ENCODE data around the gene MPO. TPM values are rescaled to one million over a fixed set of nuclear protein-coding genes. Genes with fewer than 3 reads are reported as not detected.

MPO gene
- total and polyA plus RNA-seq, 2 donors (not counting 1 experiment from before 2014, with no cell fraction given), result 0.01 TPM; not detected in 1

DNA sequence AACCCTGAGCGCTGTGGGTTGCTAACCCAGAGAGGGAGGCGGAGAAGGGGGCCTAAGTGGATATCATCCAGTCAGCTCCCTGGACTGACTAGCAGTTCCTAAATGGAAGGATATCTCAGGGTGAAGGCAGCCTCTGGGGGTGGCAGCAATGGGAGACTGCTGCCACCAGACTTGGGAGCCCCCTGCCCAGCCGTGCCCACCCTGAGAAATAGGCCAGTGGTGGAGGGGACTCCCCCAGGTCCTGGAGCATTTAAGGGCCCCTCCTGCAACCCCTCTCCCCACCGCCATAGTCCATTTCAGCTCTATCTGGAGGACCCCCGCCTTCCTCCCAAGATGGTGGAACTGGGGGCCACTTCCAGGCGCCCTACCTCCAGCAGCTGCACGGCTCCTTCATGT is 39.4 kb upstream of the MPO start:
- no peaks in the 10 kb centered on the region for H4K20me1 ChIP-seq (ENCODE audit: control insufficient read depth, extremely low read depth, insufficient read depth, low read length)
- no peak for DNase-seq (ENCODE audit: low read depth in 2 of 2)
- peaks cover 8% of the 10 kb centered on the region for H3K27me3 ChIP-seq (ENCODE audit: control insufficient read depth, insufficient read depth, low read length)
- H3K4me2 ChIP-seq (ENCODE audit: extremely low read depth, insufficient read depth, low read length), result no peak overlapping the region
- H3K9ac ChIP-seq (ENCODE audit: insufficient read depth, low read length), result no peak overlapping the region
- no peaks in the 10 kb centered on the region for H3K9me3 ChIP-seq (ENCODE audit: control insufficient read depth, insufficient read depth, low read depth, low read length)
- no peaks in the 10 kb centered on the region for H3K36me3 ChIP-seq (ENCODE audit: control insufficient read depth, insufficient read depth, low read length)
- H3K27ac ChIP-seq (ENCODE audit: insufficient read depth, low read length), result no peak overlapping the region
- no peak overlapping the region for H2AFZ ChIP-seq (ENCODE audit: low read length)
- no peak overlapping the region for H3K4me3 ChIP-seq (replicated peaks in 1 of 4; ENCODE audit: control extremely low read depth in 1 of 4, insufficient read depth in 1 of 4, low read depth in 3 of 4, low read length in 4 of 4)
- no peak for TF ChIP-seq EZH2 (IDR thresholded peaks at IDR 0.05; ENCODE audit: low read length, missing control alignments)
- TF ChIP-seq, protein P1, sequence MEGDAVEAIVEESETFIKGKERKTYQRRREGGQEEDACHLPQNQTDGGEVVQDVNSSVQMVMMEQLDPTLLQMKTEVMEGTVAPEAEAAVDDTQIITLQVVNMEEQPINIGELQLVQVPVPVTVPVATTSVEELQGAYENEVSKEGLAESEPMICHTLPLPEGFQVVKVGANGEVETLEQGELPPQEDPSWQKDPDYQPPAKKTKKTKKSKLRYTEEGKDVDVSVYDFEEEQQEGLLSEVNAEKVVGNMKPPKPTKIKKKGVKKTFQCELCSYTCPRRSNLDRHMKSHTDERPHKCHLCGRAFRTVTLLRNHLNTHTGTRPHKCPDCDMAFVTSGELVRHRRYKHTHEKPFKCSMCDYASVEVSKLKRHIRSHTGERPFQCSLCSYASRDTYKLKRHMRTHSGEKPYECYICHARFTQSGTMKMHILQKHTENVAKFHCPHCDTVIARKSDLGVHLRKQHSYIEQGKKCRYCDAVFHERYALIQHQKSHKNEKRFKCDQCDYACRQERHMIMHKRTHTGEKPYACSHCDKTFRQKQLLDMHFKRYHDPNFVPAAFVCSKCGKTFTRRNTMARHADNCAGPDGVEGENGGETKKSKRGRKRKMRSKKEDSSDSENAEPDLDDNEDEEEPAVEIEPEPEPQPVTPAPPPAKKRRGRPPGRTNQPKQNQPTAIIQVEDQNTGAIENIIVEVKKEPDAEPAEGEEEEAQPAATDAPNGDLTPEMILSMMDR (conservative IDR thresholded peaks at IDR 0.05 in 1 of 2, IDR thresholded peaks at IDR 0.05 in 1 of 2; ENCODE audit: low read depth in 1 of 2, low read length in 2 of 2), result no peak
- H3K79me2 ChIP-seq (ENCODE audit: control insufficient read depth, insufficient read depth, low read length), result no peaks in the 10 kb centered on the region
- H3K4me1 ChIP-seq (ENCODE audit: control insufficient read depth, extremely low read depth, insufficient read depth, low read length), result no peaks in the 10 kb centered on the region

DNA sequence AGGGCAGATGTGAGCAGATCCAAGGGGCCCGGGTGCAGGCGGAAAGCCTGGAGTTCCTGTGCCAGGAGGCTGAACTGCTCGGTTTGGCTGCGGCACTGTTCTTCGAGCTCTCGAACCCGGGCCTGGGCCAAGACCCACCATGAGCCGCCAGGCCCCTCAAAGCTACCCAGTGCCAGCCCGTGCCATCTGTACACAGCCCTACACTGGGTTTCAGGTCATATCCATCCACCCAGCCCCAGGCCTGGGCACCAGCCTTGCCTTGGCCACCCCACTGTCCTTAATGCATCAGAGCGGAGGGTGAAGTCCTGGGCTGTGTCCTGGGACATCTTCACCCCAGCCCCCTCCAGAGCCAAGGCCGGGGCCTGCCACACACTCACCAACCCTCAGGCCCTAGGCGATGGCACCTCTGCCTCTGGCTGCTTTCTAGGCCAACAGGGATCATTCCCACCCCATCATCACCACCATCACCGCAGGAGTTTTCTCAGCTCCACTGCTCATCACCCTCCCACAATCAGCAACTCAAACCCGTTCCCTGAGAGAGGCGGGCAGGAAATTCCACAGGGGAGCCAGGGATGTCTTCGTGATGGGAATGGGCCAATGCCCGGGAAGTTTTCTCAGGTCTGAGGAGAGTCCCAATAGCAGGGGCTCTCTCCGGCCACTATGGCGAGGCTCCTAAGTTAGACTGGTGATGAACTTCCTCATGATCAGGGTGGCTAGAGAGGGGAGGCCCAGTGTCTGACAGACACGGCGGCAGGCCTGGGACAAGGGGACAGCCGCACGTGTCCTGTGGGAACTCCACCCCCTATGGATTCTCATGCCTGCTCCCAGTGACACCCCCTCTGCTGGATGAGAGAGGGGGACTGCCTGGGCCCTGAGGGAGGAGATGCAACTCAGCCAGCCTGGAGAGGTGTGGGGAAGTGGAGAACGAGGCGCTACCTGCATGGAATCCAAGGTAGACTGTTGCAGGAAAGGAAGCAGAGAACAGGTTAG is 38.7 kb upstream of the MPO start:
- no peak for DNase-seq (ENCODE audit: low read depth in 2 of 2)
- Histone ChIP-seq H3K4me2 (ENCODE audit: extremely low read depth, insufficient read depth, low read length) (no peak overlapping the region), H3K4me3 (replicated peaks in 1 of 4; ENCODE audit: control extremely low read depth in 1 of 4, insufficient read depth in 1 of 4, low read depth in 3 of 4, low read length in 4 of 4) (no peak overlapping the region), H4K20me1 (ENCODE audit: control insufficient read depth, extremely low read depth, insufficient read depth, low read length) (no peaks in the 10 kb centered on the region), H3K9me3 (ENCODE audit: control insufficient read depth, insufficient read depth, low read depth, low read length) (no peaks in the 10 kb centered on the region), H3K27ac (ENCODE audit: insufficient read depth, low read length) (no peak overlapping the region), H3K79me2 (ENCODE audit: control insufficient read depth, insufficient read depth, low read length) (no peaks in the 10 kb centered on the region), H3K4me1 (ENCODE audit: control insufficient read depth, extremely low read depth, insufficient read depth, low read length) (no peaks in the 10 kb centered on the region), H3K36me3 (ENCODE audit: control insufficient read depth, insufficient read depth, low read length) (no peaks in the 10 kb centered on the region), H2AFZ (ENCODE audit: low read length) (no peak overlapping the region), H3K27me3 (ENCODE audit: control insufficient read depth, insufficient read depth, low read length) (peaks cover 4% of the 10 kb centered on the region), H3K9ac (ENCODE audit: insufficient read depth, low read length) (no peak overlapping the region)
- TF ChIP-seq EZH2 (IDR thresholded peaks at IDR 0.05; ENCODE audit: low read length, missing control alignments), result no peak
- TF ChIP-seq, protein P1 (conservative IDR thresholded peaks at IDR 0.05 in 1 of 2, IDR thresholded peaks at IDR 0.05 in 1 of 2; ENCODE audit: low read depth in 1 of 2, low read length in 2 of 2), result no peak

DNA sequence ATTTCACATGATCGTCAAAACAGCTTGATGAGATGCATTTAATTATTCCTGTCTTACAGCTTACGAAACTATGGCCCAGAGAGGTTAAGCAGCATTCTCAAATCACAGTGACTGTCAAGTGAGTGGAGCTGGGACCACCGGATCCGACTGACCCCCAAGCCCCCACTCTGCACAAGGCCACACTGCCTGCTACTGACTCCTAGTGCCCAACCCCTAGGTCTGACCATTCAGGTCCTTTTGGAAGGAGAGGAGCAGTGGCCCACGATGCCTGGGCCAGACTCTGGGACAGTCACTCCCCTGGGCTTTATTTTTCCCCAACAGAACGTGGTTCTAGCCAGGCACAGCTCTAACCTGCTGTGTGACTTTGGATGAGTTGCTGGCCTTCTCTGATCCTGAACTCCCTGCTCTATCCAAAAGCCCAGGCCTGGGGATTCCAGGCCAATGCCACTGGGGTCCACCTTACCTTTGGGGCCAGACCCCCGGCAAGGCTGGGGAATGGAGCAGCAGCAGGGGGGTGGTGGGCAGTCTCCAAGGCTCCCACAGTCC is 38.0 kb upstream of the MPO start:
- Histone ChIP-seq H3K4me2 (ENCODE audit: extremely low read depth, insufficient read depth, low read length) (no peak overlapping the region), H3K27me3 (ENCODE audit: control insufficient read depth, insufficient read depth, low read length) (no peaks in the 10 kb centered on the region), H3K4me1 (ENCODE audit: control insufficient read depth, extremely low read depth, insufficient read depth, low read length) (no peaks in the 10 kb centered on the region), H3K79me2 (ENCODE audit: control insufficient read depth, insufficient read depth, low read length) (no peaks in the 10 kb centered on the region), H4K20me1 (ENCODE audit: control insufficient read depth, extremely low read depth, insufficient read depth, low read length) (no peaks in the 10 kb centered on the region), H2AFZ (ENCODE audit: low read length) (no peak overlapping the region), H3K9ac (ENCODE audit: insufficient read depth, low read length) (no peak overlapping the region), H3K4me3 (replicated peaks in 1 of 4; ENCODE audit: control extremely low read depth in 1 of 4, insufficient read depth in 1 of 4, low read depth in 3 of 4, low read length in 4 of 4) (no peak overlapping the region), H3K36me3 (ENCODE audit: control insufficient read depth, insufficient read depth, low read length) (no peaks in the 10 kb centered on the region), H3K9me3 (ENCODE audit: control insufficient read depth, insufficient read depth, low read depth, low read length) (no peaks in the 10 kb centered on the region), H3K27ac (ENCODE audit: insufficient read depth, low read length) (no peak overlapping the region)
- no peak for TF ChIP-seq EZH2 (IDR thresholded peaks at IDR 0.05; ENCODE audit: low read length, missing control alignments)
- DNase-seq (ENCODE audit: low read depth in 2 of 2), result no peak
